H9 (cell line): ENCODE data around the gene EPHB2. TPM values are rescaled to one million over a fixed set of nuclear protein-coding genes. Genes with fewer than 3 reads are reported as not detected.
A peak's percentile ranks its signal among the peaks of the same experiment; 100 is the strongest.

Experiments used
- DNase-seq: peaks from one replicate; pipeline ENCODE4 v3.0.0-alpha.2; 2017
- H2AFZ ChIP-seq: one replicate; pipeline ENCODE4 v1.6.1; 2013; ENCODE audit warnings: mild to moderate bottlenecking, low read length, control low read depth, moderate library complexity
- H2AK5ac ChIP-seq: 2 replicates; pipeline ENCODE4 v1.6.1; 2013; ENCODE audit warnings: low read length, control low read depth, mixed read lengths; ENCODE audit not compliant: insufficient read length
- H2BK120ac ChIP-seq: one replicate; pipeline ENCODE4 v1.6.1; 2013; ENCODE audit warnings: low read depth, mild to moderate bottlenecking, low read length, control low read depth, inconsistent platforms; ENCODE audit not compliant: poor library complexity, severe bottlenecking
- H2BK12ac ChIP-seq: 2 replicates; pipeline ENCODE4 v1.6.1; 2013; ENCODE audit warnings: low read length, control low read depth, mixed read lengths, low read depth; ENCODE audit not compliant: insufficient read length
- H2BK15ac ChIP-seq: 2 replicates; pipeline ENCODE4 v1.6.1; 2013; ENCODE audit warnings: low read depth, low read length, control low read depth
- H2BK20ac ChIP-seq: one replicate; pipeline ENCODE4 v1.6.1; 2013; ENCODE audit warnings: low read depth, mild to moderate bottlenecking, low read length, control low read depth, inconsistent platforms; ENCODE audit not compliant: poor library complexity, severe bottlenecking
- H2BK5ac ChIP-seq: 2 replicates; pipeline ENCODE4 v1.6.1; 2013; ENCODE audit warnings: low read length, control low read depth, mixed read lengths; ENCODE audit not compliant: insufficient read length
- H3K14ac ChIP-seq: 2 replicates; pipeline ENCODE4 v1.6.1; 2013; ENCODE audit warnings: low read length, control low read depth; ENCODE audit not compliant: insufficient read depth
- H3K18ac ChIP-seq: 2 replicates; pipeline ENCODE4 v1.6.1; 2013; ENCODE audit warnings: low read depth, mild to moderate bottlenecking, mixed read lengths, low read length, control low read depth; ENCODE audit not compliant: insufficient read length
- H3K23ac ChIP-seq: 2 replicates; pipeline ENCODE4 v1.6.1; 2013; ENCODE audit warnings: low read length, control low read depth, mixed read lengths, low read depth; ENCODE audit not compliant: insufficient read length
- H3K23me2 ChIP-seq: 2 replicates; pipeline ENCODE4 v1.6.1; 2013; ENCODE audit warnings: low read depth, mild to moderate bottlenecking, mixed read lengths, low read length, control low read depth; ENCODE audit not compliant: insufficient read length, poor library complexity, severe bottlenecking
- H3K27ac ChIP-seq: 2 replicates; pipeline ENCODE4 v1.5.1; 2013; ENCODE audit warnings: low read length, control low read depth, mixed read lengths, low read depth; ENCODE audit not compliant: insufficient read length
- H3K27me3 ChIP-seq: 2 replicates; pipeline ENCODE4 v1.6.1; 2013; ENCODE audit warnings: low read length, control low read depth, inconsistent platforms; ENCODE audit not compliant: insufficient read depth
- H3K4ac ChIP-seq: 2 replicates; pipeline ENCODE4 v1.6.1; 2013; ENCODE audit warnings: low read depth, mild to moderate bottlenecking, control low read depth, inconsistent platforms, low read length, moderate library complexity
- H3K4me1 ChIP-seq: 2 replicates; pipeline ENCODE4 v1.6.1; 2013; ENCODE audit warnings: low read length, control low read depth, inconsistent platforms; ENCODE audit not compliant: insufficient read depth
- H3K4me2 ChIP-seq: 2 replicates; pipeline ENCODE4 v1.6.1; 2013; ENCODE audit warnings: low read length, control low read depth, mixed read lengths; ENCODE audit not compliant: insufficient read length, insufficient read depth
- H3K56ac ChIP-seq: 2 replicates; pipeline ENCODE4 v1.6.1; 2013; ENCODE audit warnings: low read depth, mild to moderate bottlenecking, mixed read lengths, low read length, control low read depth; ENCODE audit not compliant: insufficient read length
- H3K79me1 ChIP-seq: 2 replicates; pipeline ENCODE4 v1.6.1; 2013; ENCODE audit warnings: low read depth, mild to moderate bottlenecking, moderate library complexity, low read length, control low read depth, inconsistent platforms; ENCODE audit not compliant: insufficient read depth, poor library complexity, severe bottlenecking
- H3K79me2 ChIP-seq: 2 replicates; pipeline ENCODE4 v1.6.1; 2013; ENCODE audit warnings: low read length, control low read depth, inconsistent platforms; ENCODE audit not compliant: insufficient read depth
- H3K9ac ChIP-seq: 2 replicates; pipeline ENCODE4 v1.6.1; 2013; ENCODE audit warnings: low read length, control low read depth, mixed read lengths; ENCODE audit not compliant: insufficient read length; ENCODE audit errors: extremely low read depth
- H3K9me3 ChIP-seq: one replicate; pipeline ENCODE4 v1.6.1; 2013; ENCODE audit warnings: low read depth, low read length, inconsistent platforms; ENCODE audit not compliant: control insufficient read depth
- H3T11ph ChIP-seq: one replicate; pipeline ENCODE4 v1.6.1; 2013; ENCODE audit warnings: mild to moderate bottlenecking, low read length, control low read depth, inconsistent platforms
- H4K20me1 ChIP-seq: one replicate; pipeline ENCODE4 v1.6.1; 2013; ENCODE audit not compliant: control insufficient read depth, insufficient read length, insufficient read depth
- H4K5ac ChIP-seq: 2 replicates; pipeline ENCODE4 v1.6.1; 2013; ENCODE audit warnings: low read depth, mild to moderate bottlenecking, mixed read lengths, low read length, control low read depth; ENCODE audit not compliant: insufficient read length
- H4K8ac ChIP-seq: replicated peaks from 2 replicates; pipeline ENCODE4 v1.6.1; 2013; ENCODE audit warnings: low read length, control low read depth, mixed read lengths, low read depth; ENCODE audit not compliant: insufficient read length
- H4K91ac ChIP-seq: 2 replicates; pipeline ENCODE4 v1.6.1; 2013; ENCODE audit warnings: low read depth, mild to moderate bottlenecking, moderate library complexity, mixed read lengths, low read length, control low read depth; ENCODE audit not compliant: insufficient read length
- H3K27ac Mint-ChIP-seq, 3 experiments: 2 replicates in 2 of 3; 3 replicates in 1 of 3; pipeline ENCODE4 v1.8.0; 2020 to 2021; ENCODE audit warnings: mixed read lengths in 3 of 3, mild to moderate bottlenecking in 1 of 3, moderate library complexity in 1 of 3
- H3K27me3 Mint-ChIP-seq: 2 replicates; pipeline ENCODE4 v1.8.0; 2021; ENCODE audit warnings: low read depth, mild to moderate bottlenecking, moderate library complexity, mixed read lengths
- H3K36me3 Mint-ChIP-seq, 3 experiments: 2 replicates in 2 of 3; 3 replicates in 1 of 3; pipeline ENCODE4 v1.8.0; 2020 to 2021; ENCODE audit warnings: low read depth in 3 of 3, mixed read lengths in 3 of 3; ENCODE audit not compliant: insufficient read depth in 1 of 3
- H3K4me1 Mint-ChIP-seq, 2 experiments: 2 replicates each; pipeline ENCODE4 v1.8.0; 2020; ENCODE audit warnings: mixed read lengths in 2 of 2
- H3K4me3 Mint-ChIP-seq, 2 experiments: 2 replicates in 1 of 2; 3 replicates in 1 of 2; pipeline ENCODE4 v1.8.0; 2020 to 2021; ENCODE audit warnings: mild to moderate bottlenecking in 2 of 2, mixed read lengths in 2 of 2, moderate library complexity in 1 of 2
- H3K9me3 Mint-ChIP-seq, 2 experiments: 2 replicates in 1 of 2; 3 replicates in 1 of 2; pipeline ENCODE4 v1.8.0; 2020; ENCODE audit warnings: mild to moderate bottlenecking in 2 of 2, mixed read lengths in 2 of 2, moderate library complexity in 1 of 2
- CTCF ChIP-seq: fragments of 200-600 bp; sonication (generic); conservative IDR thresholded peaks from 3 replicates; pipeline ENCODE4 v1.8.0; 2021; ENCODE audit warnings: antibody characterized with exemption, mild to moderate bottlenecking
- WGBS: extraction: QIAGEN DNeasy Blood & Tissue Kit; methylation state at CpG from one replicate; pipeline ENCODE4 v1.1.7; 2013; ENCODE audit warnings: missing lambda C conversion rate, low lambda C conversion rate, mixed read lengths; ENCODE audit not compliant: insufficient read length; ENCODE audit errors: extremely low coverage; 5-methylcytosine and 5-hydroxymethylcytosine counted together
- total RNA-seq: library from RNA; stranded (reverse); gene quantifications from 2 replicates; pipeline ENCODE4 v1.2.1, GENCODE V29; 2021

The EPHB2 gene
- total RNA-seq, 1 experiment from 2014 or later = 9.5 TPM

- Histone ChIP-seq H3K79me1 (no peaks in the 10 kb centered on the region), H3K14ac (no peak overlapping the region), H3K4ac (no peak overlapping the region), H2BK12ac (no peak overlapping the region), H3K27me3 (no peaks in the 10 kb centered on the region), H3K23me2 (no peaks in the 10 kb centered on the region), H3K23ac (no peak overlapping the region), H3K4me2 (no peak overlapping the region), H2BK15ac (no peak overlapping the region), H3K56ac (no peak overlapping the region), H3K79me2 (no peaks in the 10 kb centered on the region), H2BK5ac (no peak overlapping the region), H2BK20ac (no peak overlapping the region), H3K9ac (no peak overlapping the region), H2AK5ac (no peak overlapping the region), H3T11ph (no peak overlapping the region), H3K4me1 (peaks cover 4% of the 10 kb centered on the region; the same call in 1 of the 2 replicates), H4K91ac (no peak overlapping the region), H3K9me3 (no peaks in the 10 kb centered on the region), H4K20me1 (no peaks in the 10 kb centered on the region), H2BK120ac (no peak overlapping the region), H3K27ac (no peak overlapping the region), H3K18ac (no peak overlapping the region), H4K5ac (no peak overlapping the region), H2AFZ (no peak overlapping the region), H4K8ac (no peak overlapping the region)
- TF ChIP-seq CTCF = no peak
- no peaks in the 10 kb centered on the region for H3K36me3 Mint-ChIP-seq
- WGBS = no CpG with 5 or more reads among the region's 12 CpGs
- no peak overlapping the region for H3K4me3 Mint-ChIP-seq
- H3K9me3 Mint-ChIP-seq = no peaks in the 10 kb centered on the region; a peak in 1 of 5 replicates
- H3K4me1 Mint-ChIP-seq = peaks cover 37 to 52% of the 10 kb centered on the region in 2 experiments
- no peak for DNase-seq
- H3K27me3 Mint-ChIP-seq = no peaks in the 10 kb centered on the region; the same call in 1 of the 2 replicates
- peak overlapping the region in 1 of 3 experiments; percentile 87; a peak in 2 of 7 replicates for H3K27ac Mint-ChIP-seq
Observed at GRCh38 chr1:22806584-22806983, 95.9 kb downstream of the EPHB2 start.
